H1 (cell line): ENCODE measurements around the gene PRR5. TPM values are rescaled to one million over a fixed set of nuclear protein-coding genes. Genes with fewer than 3 reads are reported as not detected.

ENCODE experiments used
- CTCF ChIA-PET: fragments of 300-600 bp; sonication (Branson Sonifier 250); formaldehyde crosslinking; loops from one replicate; lab custom pipeline; 2021; ENCODE audit not compliant: partially characterized antibody; lab: Charles Lee
- POLR2A ChIA-PET: fragments of 300-600 bp; sonication (Branson Sonifier 250); formaldehyde crosslinking; loops from one replicate; lab custom pipeline; 2021; ENCODE audit warnings: inconsistent platforms; ENCODE audit not compliant: partially characterized antibody; lab: Charles Lee
- DNase-seq, 2 experiments: peaks; one replicate each; pipeline versions ENCODE4 v3.0.0 to v3.0.0-alpha.2; 2010 to 2022; ENCODE audit warnings: low spot score in 2 of 2, low read depth in 1 of 2, mixed read lengths in 1 of 2
- FAIRE-seq: peaks from 2 replicates; lab custom pipeline; 2011; peaks lifted over from hg19 to GRCh38; lab: Jason Lieb, UNC
- H2AFZ ChIP-seq: 2 replicates; pipeline ENCODE4 v1.8.1; 2012; ENCODE audit warnings: low read length, inconsistent platforms
- H2AK5ac ChIP-seq: 2 replicates; pipeline ENCODE4 v1.6.1; 2013; ENCODE audit warnings: low read depth, low read length
- H2BK120ac ChIP-seq: replicated peaks from 2 replicates; pipeline ENCODE3; 2013; ENCODE audit warnings: low read depth, low read length, inconsistent platforms
- H2BK12ac ChIP-seq: 2 replicates; pipeline ENCODE4 v1.6.1; 2013; ENCODE audit warnings: low read depth, low read length
- H2BK15ac ChIP-seq: 2 replicates; pipeline ENCODE4 v1.6.1; 2013; ENCODE audit warnings: low read length
- H2BK20ac ChIP-seq: 2 replicates; pipeline ENCODE4 v1.6.1; 2013; ENCODE audit warnings: low read length
- H2BK5ac ChIP-seq: 2 replicates; pipeline ENCODE4 v1.6.1; 2013; ENCODE audit warnings: low read depth, low read length
- H3K14ac ChIP-seq: 2 replicates; pipeline ENCODE4 v1.6.1; 2013; ENCODE audit warnings: inconsistent platforms; ENCODE audit not compliant: insufficient read length
- H3K18ac ChIP-seq: 2 replicates; pipeline ENCODE4 v1.6.1; 2013; ENCODE audit warnings: low read length; ENCODE audit errors: extremely low read depth
- H3K23ac ChIP-seq: 2 replicates; pipeline ENCODE4 v1.6.1; 2013; ENCODE audit warnings: inconsistent platforms; ENCODE audit not compliant: insufficient read length
- H3K23me2 ChIP-seq: 2 replicates; pipeline ENCODE4 v1.6.1; 2013; ENCODE audit warnings: low read depth, low read length
- H3K27ac ChIP-seq: 2 replicates; pipeline ENCODE4 v1.6.1; 2011; ENCODE audit warnings: low read depth, low read length, inconsistent platforms
- H3K27me3 ChIP-seq, 4 experiments: replicated peaks in 1 of 4; 1 replicate in 1 of 4; 2 replicates in 3 of 4; pipeline versions ENCODE4 v1.6.1 to v1.8.1; 2011 to 2013; ENCODE audit warnings: low read length in 3 of 4, mild to moderate bottlenecking in 3 of 4, inconsistent platforms in 2 of 4, mixed read lengths in 2 of 4, moderate library complexity in 1 of 4; ENCODE audit not compliant: control insufficient read depth in 3 of 4, insufficient read depth in 3 of 4; ENCODE audit errors: extremely low read depth in 1 of 4
- H3K36me3 ChIP-seq, 4 experiments: 2 replicates each; pipeline versions ENCODE4 v1.6.1 to v1.8.1; 2011 to 2013; ENCODE audit warnings: mild to moderate bottlenecking in 4 of 4, low read length in 3 of 4, moderate library complexity in 2 of 4, control low read depth in 1 of 4, inconsistent platforms in 1 of 4; ENCODE audit not compliant: insufficient read depth in 4 of 4, control insufficient read depth in 2 of 4
- H3K4ac ChIP-seq: replicated peaks from 2 replicates; pipeline ENCODE3; 2013; ENCODE audit warnings: low read length, low read depth, mixed read lengths, inconsistent platforms; ENCODE audit not compliant: insufficient read length
- H3K4me1 ChIP-seq, 4 experiments: replicated peaks in 1 of 4; 1 replicate in 1 of 4; 2 replicates in 3 of 4; pipeline versions ENCODE4 v1.6.1 to v1.8.1; 2011 to 2013; ENCODE audit warnings: low read length in 3 of 4, inconsistent platforms in 2 of 4, mixed read lengths in 1 of 4; ENCODE audit not compliant: insufficient read depth in 4 of 4, control insufficient read depth in 3 of 4
- H3K4me2 ChIP-seq, 2 experiments: 2 replicates each; pipeline versions ENCODE4 v1.6.1 to v1.8.1; 2011 to 2013; ENCODE audit warnings: low read depth in 2 of 2, low read length in 2 of 2, control low read depth in 1 of 2, inconsistent platforms in 1 of 2, mild to moderate bottlenecking in 1 of 2; ENCODE audit not compliant: insufficient read depth in 1 of 2
- H3K4me3 ChIP-seq, 4 experiments: fragments of 200-600, 300-600 bp in 1 of 4; sonication (generic), shearing (Covaris generic), sonication (Bioruptor Twin) in 1 of 4; 2 replicates each; pipeline versions ENCODE4 v1.5.1 to v1.8.1; 2011 to 2016; ENCODE audit warnings: low read length in 4 of 4, low read depth in 3 of 4, control low read depth in 2 of 4, inconsistent platforms in 2 of 4, mild to moderate bottlenecking in 2 of 4, mixed read lengths in 1 of 4, moderate library complexity in 1 of 4; ENCODE audit not compliant: insufficient read depth in 2 of 4; ENCODE audit errors: extremely low read depth in 1 of 4
- H3K56ac ChIP-seq: replicated peaks from 2 replicates; pipeline ENCODE3; 2013; ENCODE audit warnings: low read depth, mild to moderate bottlenecking, mixed read lengths, low read length, inconsistent platforms; ENCODE audit not compliant: insufficient read length
- H3K79me1 ChIP-seq: 2 replicates; pipeline ENCODE4 v1.6.1; 2013; ENCODE audit warnings: low read depth, low read length, control low read depth
- H3K79me2 ChIP-seq, 2 experiments: 2 replicates each; pipeline versions ENCODE4 v1.6.1 to v1.8.1; 2012 to 2013; ENCODE audit warnings: low read length in 2 of 2, mild to moderate bottlenecking in 2 of 2, inconsistent platforms in 1 of 2; ENCODE audit not compliant: insufficient read depth in 2 of 2, control insufficient read depth in 1 of 2
- H3K9ac ChIP-seq, 4 experiments: replicated peaks in 1 of 4; 1 replicate in 1 of 4; 2 replicates in 3 of 4; pipeline versions ENCODE4 v1.6.1 to v1.8.1; 2011 to 2013; ENCODE audit warnings: low read depth in 3 of 4, low read length in 3 of 4, control low read depth in 2 of 4, mild to moderate bottlenecking in 2 of 4, moderate library complexity in 2 of 4, inconsistent platforms in 1 of 4; ENCODE audit errors: extremely low read depth in 1 of 4
- H3K9me3 ChIP-seq, 2 experiments: 2 replicates each; pipeline versions ENCODE4 v1.6.1 to v1.8.1; 2012 to 2013; ENCODE audit warnings: mild to moderate bottlenecking in 2 of 2, moderate library complexity in 2 of 2, control low read depth in 1 of 2, inconsistent platforms in 1 of 2, low read depth in 1 of 2, low read length in 1 of 2, mixed read lengths in 1 of 2; ENCODE audit not compliant: insufficient read depth in 2 of 2
- H4K20me1 ChIP-seq, 2 experiments: replicated peaks in 1 of 2; 2 replicates each; pipeline versions ENCODE3 to v1.8.1; 2011 to 2013; ENCODE audit warnings: inconsistent platforms in 2 of 2, low read length in 2 of 2, mild to moderate bottlenecking in 1 of 2; ENCODE audit not compliant: insufficient read depth in 2 of 2, control insufficient read depth in 1 of 2
- H4K5ac ChIP-seq: 2 replicates; pipeline ENCODE4 v1.6.1; 2013; ENCODE audit warnings: low read length, low read depth, mixed read lengths, inconsistent platforms; ENCODE audit not compliant: insufficient read length
- H4K8ac ChIP-seq: 2 replicates; pipeline ENCODE4 v1.8.0; 2013; ENCODE audit warnings: mild to moderate bottlenecking, moderate library complexity, low read length, inconsistent platforms; ENCODE audit not compliant: insufficient read depth; ENCODE audit errors: extremely low read depth
- H4K91ac ChIP-seq: replicated peaks from 2 replicates; pipeline ENCODE3; 2013; ENCODE audit warnings: low read length, mixed read lengths, inconsistent platforms; ENCODE audit not compliant: insufficient read length
- ASH2L ChIP-seq: fragments of 200-600, 300-600 bp; sonication (generic); IDR thresholded peaks from one replicate; pipeline ENCODE4 v1.7.1; 2017; ENCODE audit warnings: low read length
- CBX8 ChIP-seq: fragments of 300-800, 300-1000 bp; sonication (generic); IDR thresholded peaks from 2 replicates; pipeline ENCODE4 v1.7.1; 2016; ENCODE audit warnings: low read depth, low read length, borderline replicate concordance
- CEBPB ChIP-seq: IDR thresholded peaks from 2 replicates; pipeline ENCODE4 v1.6.1; 2012; ENCODE audit warnings: low read depth, low read length
- CTBP2 ChIP-seq: IDR thresholded peaks from 2 replicates; pipeline ENCODE4 v1.7.0; 2011; ENCODE audit warnings: borderline replicate concordance, mild to moderate bottlenecking, moderate library complexity, mixed read lengths, low read length; ENCODE audit not compliant: insufficient read depth, insufficient read length
- GABPA ChIP-seq: IDR thresholded peaks from 2 replicates; pipeline ENCODE4 v1.6.1; 2011; ENCODE audit warnings: mild to moderate bottlenecking, low read length, moderate library complexity, borderline replicate concordance; ENCODE audit not compliant: insufficient read depth
- POLR2A ChIP-seq, 2 experiments: IDR thresholded peaks; 1 replicate in 1 of 2; 2 replicates in 1 of 2; pipeline ENCODE4 v1.6.1; 2011; ENCODE audit warnings: low read depth in 2 of 2, low read length in 2 of 2, mild to moderate bottlenecking in 2 of 2; ENCODE audit errors: control extremely low read depth in 1 of 2
- RAD21 ChIP-seq, 2 experiments: IDR thresholded peaks in 1 of 2; conservative IDR thresholded peaks in 1 of 2; 2 replicates each; pipeline ENCODE4 v1.6.1; 2011; ENCODE audit warnings: low read depth in 2 of 2, low read length in 2 of 2, improper control_type of control experiment in 1 of 2, inconsistent platforms in 1 of 2, mild to moderate bottlenecking in 1 of 2, moderate library complexity in 1 of 2
- SRF ChIP-seq: IDR thresholded peaks from 2 replicates; pipeline ENCODE4 v1.6.1; 2011; ENCODE audit warnings: mild to moderate bottlenecking, low read depth, low read length, moderate library complexity
- WGBS, 2 experiments: shearing (Covaris generic) in 1 of 2; methylation state at CpG; one replicate each; pipeline versions ENCODE4 v1.1.6 to v1.1.7; 2013 to 2015; ENCODE audit warnings: low lambda C conversion rate in 2 of 2, mixed read lengths in 2 of 2, inconsistent platforms in 1 of 2, low coverage in 1 of 2, missing lambda C conversion rate in 1 of 2; ENCODE audit not compliant: insufficient replicate concordance in 2 of 2, insufficient coverage in 1 of 2, insufficient read length in 1 of 2; ENCODE audit errors: extremely low coverage in 1 of 2, missing lambda C conversion rate in 1 of 2; 5-methylcytosine and 5-hydroxymethylcytosine counted together
- polyA plus RNA-seq, 7 experiments: library from polyadenylated mRNA; depleted of rRNA in 3 of 7; stranded (reverse) in 5 of 7; unstranded in 2 of 7; fragments of >200 nt in 5 of 7; fragments of 200-250 nt in 2 of 7; gene quantifications; 1 replicate in 5 of 7; 2 replicates in 1 of 7; 4 replicates in 1 of 7; pipeline versions ENCODE4 v1.2.1 to v1.2.3, GENCODE V29; 2011 to 2013; ENCODE audit warnings: missing spikeins in 2 of 7, mixed read lengths in 2 of 7
- total RNA-seq: library from RNA; stranded (reverse); fragmentation: NEBNext Ultra II Directional; extraction: Animal tissue kit (Norgen Biotek cat#: 25700); gene quantifications from 2 replicates; pipeline ENCODE4 v1.2.1, GENCODE V29; 2021
- TF ChIP-seq, protein P1 (sequence below): IDR thresholded peaks from 2 replicates; pipeline ENCODE4 v1.6.1; 2012; ENCODE audit warnings: inconsistent platforms

PRR5 gene
- total and polyA plus RNA-seq, 2 of the 8 experiments (the other 6 are each of a cell fraction or from before 2014, with no cell fraction given), result 16.5 to 25.7 TPM

DNA sequence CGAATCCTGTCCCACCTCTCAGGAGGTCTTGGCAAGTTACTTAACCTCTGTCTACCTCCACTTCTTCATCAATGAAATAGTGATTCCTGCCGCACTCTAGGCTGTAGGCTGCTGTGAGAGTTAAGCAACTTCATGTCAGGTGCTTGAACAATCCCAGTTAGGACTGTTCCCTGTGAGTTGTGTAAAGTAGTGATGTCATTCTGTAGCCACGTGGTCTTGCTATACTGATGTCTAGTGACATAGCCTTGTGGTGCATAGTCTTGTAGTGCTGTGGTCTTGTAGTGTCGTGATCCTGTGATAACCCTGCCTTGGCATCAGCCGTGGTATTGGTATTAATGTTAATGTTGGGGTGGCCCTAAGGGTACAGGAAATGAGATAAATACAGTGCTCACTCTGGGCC, 30.3 kb upstream of the PRR5 start:
- Histone ChIP-seq H3K9ac (no peak overlapping the region), H4K8ac (no peak overlapping the region), H3K27me3 (peaks cover 0 to 16% (median 10%) of the 10 kb centered on the region in 4 experiments; a peak in 6 of 7 replicates), H3K4me3 (no peak overlapping the region), H4K20me1 (peaks cover 0 to 4% of the 10 kb centered on the region in 2 experiments), H3K4ac (no peak overlapping the region), H2BK5ac (no peak overlapping the region), H2BK120ac (no peak overlapping the region), H3K18ac (no peak overlapping the region), H4K91ac (no peak overlapping the region), H3K23ac (no peak overlapping the region), H2BK12ac (no peak overlapping the region), H3K4me2 (no peak overlapping the region), H3K79me2 (no peaks in the 10 kb centered on the region), H3K27ac (no peak overlapping the region), H2AK5ac (no peak overlapping the region; the same call in 1 of the 2 replicates), H3K56ac (no peak overlapping the region), H3K9me3 (no peaks in the 10 kb centered on the region), H2BK20ac (no peak overlapping the region), H4K5ac (no peak overlapping the region), H3K4me1 (peaks cover 0 to 9% (median 4%) of the 10 kb centered on the region in 4 experiments; a peak in 6 of 7 replicates), H3K36me3 (no peaks in the 10 kb centered on the region), H2BK15ac (no peak overlapping the region), H3K79me1 (no peaks in the 10 kb centered on the region)
- DNase-seq (no peak), FAIRE-seq (no peak)
- 88% methylated on average over 5 of the region's 5 CpGs; no CpG with 5 or more reads in 1 of the 2 experiments for WGBS, 2 experiments
- CTCF ChIA-PET, result interaction anchor here (2.7 to 3.5 kb wide), 2 partner anchors 9 to 14 kb away, joined by 17 to 24 read pairs; no protein-coding TSS in a partner anchor
- POLR2A ChIA-PET, result no interaction called here
- TF ChIP-seq RAD21 (IDR thresholded peaks at IDR 0.05 in 1 of 2, conservative IDR thresholded peaks at IDR 0.05 in 1 of 2; ENCODE audit: low read depth in 2 of 2, low read length in 2 of 2), result no peak
- TF ChIP-seq GABPA, result no peak
- no peak for TF ChIP-seq CEBPB
- TF ChIP-seq ASH2L, result no peak
- no peak for TF ChIP-seq SRF
- no peak for TF ChIP-seq CTBP2
- no peak for TF ChIP-seq CBX8
- TF ChIP-seq, protein P1, sequence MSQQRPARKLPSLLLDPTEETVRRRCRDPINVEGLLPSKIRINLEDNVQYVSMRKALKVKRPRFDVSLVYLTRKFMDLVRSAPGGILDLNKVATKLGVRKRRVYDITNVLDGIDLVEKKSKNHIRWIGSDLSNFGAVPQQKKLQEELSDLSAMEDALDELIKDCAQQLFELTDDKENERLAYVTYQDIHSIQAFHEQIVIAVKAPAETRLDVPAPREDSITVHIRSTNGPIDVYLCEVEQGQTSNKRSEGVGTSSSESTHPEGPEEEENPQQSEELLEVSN, result no peak
- no peak for TF ChIP-seq POLR2A (IDR thresholded peaks at IDR 0.05; ENCODE audit: control extremely low read depth in 1 of 2, low read depth in 2 of 2, low read length in 2 of 2)
- TF ChIP-seq, all 59 proteins: peak for 0
- Histone ChIP-seq H2AFZ (no peak overlapping the region), H3K14ac (no peak overlapping the region), H3K23me2 (peaks cover 5% of the 10 kb centered on the region; the same call in 1 of the 2 replicates)
